T-helper 17 cell (primary cell): ENCODE measurements around the gene RPL6. TPM values are rescaled to one million over a fixed set of nuclear protein-coding genes. Genes with fewer than 3 reads are reported as not detected.
A peak's percentile ranks its signal among the peaks of the same experiment; 100 is the strongest.
"Not testable (repeated sequence)": the region's sequence is repeated elsewhere in the genome, so short reads cannot be mapped to it uniquely, and the experiment has no call there.

Experiments
- ATAC-seq: fragments of 150-1000 bp; cut with Tn5 transposase; 2 replicates; pipeline ENCODE4 v1.10.0; 2021; ENCODE audit warnings: mild to moderate bottlenecking, moderate library complexity
- DNase-seq, 3 donors: peaks; one replicate each; pipeline versions ENCODE4 v3.0.0 to v3.0.0-alpha.2; 2020 to 2021
- H3K9me3 ChIP-seq: one replicate; pipeline ENCODE4 v1.7.0; 2013; ENCODE audit warnings: low read length, mild to moderate bottlenecking; ENCODE audit not compliant: control insufficient read depth, poor library complexity, severe bottlenecking
- H3K27ac Mint-ChIP-seq: one replicate; pipeline ENCODE4 v1.8.0; 2022; ENCODE audit warnings: mild to moderate bottlenecking, moderate library complexity, mixed read lengths
- H3K27me3 Mint-ChIP-seq: one replicate; pipeline ENCODE4 v1.8.0; 2022; ENCODE audit warnings: mixed read lengths
- H3K36me3 Mint-ChIP-seq: one replicate; pipeline ENCODE4 v1.8.0; 2022; ENCODE audit warnings: low read depth, mixed read lengths
- H3K4me1 Mint-ChIP-seq: one replicate; pipeline ENCODE4 v1.8.0; 2022; ENCODE audit warnings: mild to moderate bottlenecking, mixed read lengths
- H3K4me3 Mint-ChIP-seq: one replicate; pipeline ENCODE4 v1.8.0; 2022; ENCODE audit warnings: mild to moderate bottlenecking, moderate library complexity, mixed read lengths
- total RNA-seq, 4 donors: library from RNA in 2 of 4; stranded (reverse) in 2 of 4; gene quantifications; one replicate each; pipeline ENCODE4 v1.2.3 and lab custom pipeline; 2022 to 2026

The RPL6 gene
- total RNA-seq, 2 donors from 2014 or later: 1,682 to 1,686 TPM

DNA sequence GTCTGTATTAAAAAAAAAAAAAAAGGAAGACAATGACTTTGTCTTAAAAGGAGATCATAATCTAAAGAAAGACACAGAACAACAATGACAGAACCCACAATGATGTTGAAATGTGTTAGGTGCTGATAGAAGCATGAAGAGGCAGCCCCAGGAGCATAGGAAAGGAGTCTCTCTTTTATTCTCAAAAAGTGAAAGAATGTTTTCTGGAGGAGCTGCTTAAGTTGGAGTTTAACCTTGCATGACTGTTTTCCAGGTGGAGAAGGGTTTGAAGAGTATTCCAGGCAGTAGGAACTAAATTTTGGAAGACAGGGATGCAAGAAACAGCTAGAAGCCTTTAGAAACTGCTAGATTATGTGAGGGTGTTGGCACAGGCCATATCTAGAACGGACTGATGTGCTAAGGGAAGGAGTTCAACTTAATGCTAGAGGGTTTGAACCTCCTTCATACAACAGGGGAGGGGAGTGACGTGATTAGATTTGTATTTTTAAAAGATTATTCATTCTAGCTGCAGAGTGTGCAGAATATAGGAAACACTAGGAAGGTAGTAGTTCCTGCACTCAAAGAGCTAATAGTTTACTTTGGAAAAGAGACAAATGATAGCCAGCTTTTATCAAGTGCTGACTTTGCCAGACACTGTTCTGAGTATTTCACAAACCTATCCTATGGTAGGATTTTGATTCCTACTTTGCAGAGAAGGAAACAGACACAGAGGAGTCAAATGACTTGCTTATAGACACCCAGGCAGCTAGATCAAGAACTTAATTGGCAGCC is 4.6 kb upstream of the RPL6 start:
- no peak for DNase-seq
- H3K36me3 Mint-ChIP-seq: peaks cover 5% of the 10 kb centered on the region
- no peak for ATAC-seq
- no peaks in the 10 kb centered on the region for H3K27me3 Mint-ChIP-seq
- no peak overlapping the region for H3K4me3 Mint-ChIP-seq
- H3K9me3 ChIP-seq: no peaks in the 10 kb centered on the region
- H3K27ac Mint-ChIP-seq: peak overlapping the region; percentile 82
- peaks cover 14% of the 10 kb centered on the region for H3K4me1 Mint-ChIP-seq

DNA sequence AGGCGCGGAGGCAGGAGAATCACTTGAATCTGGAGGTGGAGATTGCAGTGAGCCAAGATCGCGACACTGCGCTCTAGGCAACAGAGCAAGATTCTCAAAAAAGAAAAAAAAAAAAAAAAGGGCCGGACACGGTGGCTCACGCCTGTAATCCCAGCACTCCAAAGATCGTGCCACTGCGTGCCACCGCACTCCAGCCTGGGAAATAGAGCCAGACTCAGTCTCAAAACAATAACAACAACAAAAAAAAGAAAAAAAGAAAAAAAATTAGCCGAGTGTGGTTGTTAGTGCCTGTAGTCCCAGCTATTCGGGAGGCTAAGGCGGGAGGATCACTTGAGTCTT is 470 bp upstream of the RPL6 start:
- Mint-ChIP-seq H3K36me3 (peaks cover 2% of the 10 kb centered on the region), H3K27ac (peak overlapping the region; percentile 99), H3K4me1 (peaks cover 32% of the 10 kb centered on the region), H3K27me3 (no peaks in the 10 kb centered on the region), H3K4me3 (peak overlapping the region; percentile 99)
- no peaks in the 10 kb centered on the region for H3K9me3 ChIP-seq
- DNase-seq (no peak), ATAC-seq (no peak)

DNA sequence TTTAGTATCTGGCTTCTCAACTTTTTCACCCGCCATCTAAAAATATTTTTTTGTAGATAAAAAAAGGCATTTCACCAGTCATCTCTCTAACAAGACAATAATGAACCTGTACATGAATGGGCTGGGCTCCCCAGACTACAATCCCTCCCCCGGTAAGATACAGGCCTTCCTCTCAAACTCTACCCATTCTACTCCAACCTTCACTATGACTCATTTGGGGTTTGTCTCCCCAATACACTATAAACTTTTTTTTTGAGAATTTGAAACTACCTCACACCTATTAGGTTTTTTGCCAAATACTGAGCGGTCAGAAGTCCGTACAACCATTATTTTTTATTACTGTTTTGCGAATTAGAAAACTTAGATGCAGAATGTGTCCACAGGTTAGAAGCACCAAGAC is 784 bp downstream of the RPL6 start:
- peak overlapping the region; percentile 99 for H3K27ac Mint-ChIP-seq
- peak overlapping the region; percentile 99 for H3K4me3 Mint-ChIP-seq
- no peaks in the 10 kb centered on the region for H3K9me3 ChIP-seq
- H3K36me3 Mint-ChIP-seq: peaks cover 2% of the 10 kb centered on the region
- ATAC-seq: peak; percentile 65
- peaks cover 32% of the 10 kb centered on the region for H3K4me1 Mint-ChIP-seq
- DNase-seq: no peak
- no peaks in the 10 kb centered on the region for H3K27me3 Mint-ChIP-seq

DNA sequence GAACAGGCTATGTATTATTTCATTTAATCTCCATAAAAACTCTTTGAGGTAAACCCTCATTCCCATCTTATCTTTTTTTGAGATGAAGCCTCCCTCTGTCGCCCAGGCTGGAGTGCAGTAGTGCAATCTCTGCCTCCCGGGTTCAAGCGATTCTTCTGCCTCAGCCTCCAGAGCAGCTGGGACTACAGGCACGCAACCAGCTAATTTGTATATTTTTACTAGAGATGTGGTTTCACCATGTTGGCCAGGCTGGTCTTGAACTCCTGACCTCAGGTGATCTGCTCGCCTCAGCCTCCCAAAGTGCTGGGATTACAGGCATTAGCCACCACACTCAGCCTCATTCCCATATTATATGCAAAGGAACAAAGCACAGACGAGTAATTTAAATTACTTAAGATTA is 1.7 kb downstream of the RPL6 start:
- Mint-ChIP-seq H3K4me1 (peaks cover 32% of the 10 kb centered on the region), H3K4me3 (peak overlapping the region; percentile 99), H3K27ac (peak overlapping the region; percentile 99)
- H3K9me3 ChIP-seq, ATAC-seq, H3K36me3 Mint-ChIP-seq, DNase-seq, H3K27me3 Mint-ChIP-seq: not testable (repeated sequence)

DNA sequence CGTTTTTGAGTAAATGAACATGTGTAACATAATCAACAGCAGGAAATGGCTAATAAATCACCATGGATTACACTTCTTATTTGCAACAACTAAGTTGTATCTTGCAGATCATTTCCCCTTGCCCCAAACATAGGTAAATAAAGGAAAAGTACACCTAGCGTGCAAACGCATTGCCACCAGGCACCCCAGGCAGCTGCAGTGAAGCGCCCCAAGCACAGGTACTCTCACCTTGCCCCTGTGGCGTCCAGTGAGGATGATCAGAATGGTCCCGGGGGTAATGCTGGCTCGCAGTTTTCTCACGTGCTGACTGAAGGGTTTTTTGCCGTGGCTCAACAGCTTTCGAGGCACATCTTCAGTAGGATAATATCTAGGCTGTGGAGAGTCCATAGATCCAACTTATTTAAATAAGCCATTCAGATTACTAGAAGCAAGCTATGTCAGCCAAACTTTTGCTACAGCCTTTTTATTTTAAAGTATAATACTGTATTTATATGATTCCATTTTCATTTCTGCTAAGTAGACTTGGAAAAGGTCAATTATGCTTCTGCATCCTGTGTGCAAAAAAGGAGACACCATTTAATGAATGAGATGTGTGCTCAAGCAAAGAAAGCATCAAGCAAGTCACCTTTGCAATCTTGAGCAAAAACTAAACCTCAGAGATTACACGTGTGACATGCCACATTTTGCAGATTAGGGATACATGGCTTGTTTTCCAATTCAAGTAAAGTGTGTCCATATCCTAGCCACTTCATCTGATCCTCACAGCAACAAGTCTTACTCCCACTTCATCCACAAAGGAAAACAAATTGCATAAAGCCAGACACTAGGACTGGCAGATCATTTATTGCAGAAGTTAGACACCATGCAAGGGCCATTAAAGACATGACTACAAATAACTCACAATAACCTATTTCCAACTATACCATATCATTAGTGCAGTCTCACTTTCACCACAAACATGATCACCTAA is 2.6 kb downstream of the RPL6 start:
- Mint-ChIP-seq H3K27me3 (no peaks in the 10 kb centered on the region), H3K4me1 (peaks cover 32% of the 10 kb centered on the region), H3K4me3 (peak overlapping the region; percentile 99), H3K27ac (no peak overlapping the region), H3K36me3 (peaks cover 2% of the 10 kb centered on the region)
- no peaks in the 10 kb centered on the region for H3K9me3 ChIP-seq
- DNase-seq (no peak), ATAC-seq (no peak)

DNA sequence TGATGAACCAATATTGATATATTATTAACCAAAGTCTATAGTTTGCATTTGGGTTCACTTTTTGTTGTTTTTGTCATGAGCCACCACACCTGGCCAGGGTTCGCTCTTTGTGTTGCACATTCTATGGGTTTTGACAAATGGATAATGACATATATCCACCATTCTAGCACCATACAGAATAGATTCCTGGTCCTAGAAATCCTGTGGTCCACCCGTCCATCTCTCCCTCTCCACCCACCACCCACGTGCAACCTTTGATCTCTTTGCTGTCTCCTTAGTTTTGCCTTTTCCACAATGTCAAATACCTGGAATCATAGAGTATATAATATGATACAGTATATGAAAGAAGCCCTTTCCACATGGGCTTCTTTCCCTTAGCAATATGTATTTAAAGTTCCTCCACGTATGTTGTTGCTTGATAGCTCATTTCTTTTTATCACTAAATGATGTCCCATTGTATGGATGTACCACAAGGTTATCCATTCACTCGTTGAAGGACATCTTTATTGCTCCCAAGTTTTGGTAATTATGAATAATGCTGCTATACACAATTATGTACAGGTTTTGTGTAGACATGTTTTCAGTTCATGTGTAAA is 7.4 kb downstream of the RPL6 start:
- DNase-seq (no peak), ATAC-seq (no peak)
- H3K27me3 Mint-ChIP-seq: no peaks in the 10 kb centered on the region

DNA sequence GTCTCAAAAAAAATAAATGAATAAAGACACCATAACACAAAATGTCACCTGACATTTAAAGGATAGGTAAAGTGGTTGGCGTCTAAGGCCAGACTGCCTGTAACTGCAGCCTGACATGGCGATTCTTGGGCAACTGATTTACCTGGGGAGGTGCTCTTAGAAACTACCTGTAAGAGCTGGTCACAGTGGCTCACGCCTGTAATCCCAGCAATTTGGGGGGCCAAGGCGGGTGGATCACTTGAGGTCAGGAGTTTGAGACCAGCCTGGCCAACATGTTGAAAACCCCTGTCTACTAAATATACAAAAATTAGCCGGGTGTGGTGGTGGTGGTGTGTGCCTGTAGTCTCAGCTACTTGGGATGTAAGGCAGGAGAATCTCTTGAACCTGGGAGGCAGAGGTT is 8.4 kb downstream of the RPL6 start:
- H3K36me3 Mint-ChIP-seq: no peaks in the 10 kb centered on the region
- ATAC-seq: no peak
- no peaks in the 10 kb centered on the region for H3K27me3 Mint-ChIP-seq
- peaks cover 3% of the 10 kb centered on the region for H3K4me1 Mint-ChIP-seq
- no peaks in the 10 kb centered on the region for H3K9me3 ChIP-seq
- no peak overlapping the region for H3K27ac Mint-ChIP-seq
- no peak for DNase-seq
- no peak overlapping the region for H3K4me3 Mint-ChIP-seq

More for the DNA sequence above, 7.4 kb downstream of the RPL6 start:
- H3K9me3 ChIP-seq: no peaks in the 10 kb centered on the region
- Mint-ChIP-seq H3K4me1 (peaks cover 5% of the 10 kb centered on the region), H3K36me3 (no peaks in the 10 kb centered on the region), H3K4me3 (no peak overlapping the region), H3K27ac (no peak overlapping the region)

DNA sequence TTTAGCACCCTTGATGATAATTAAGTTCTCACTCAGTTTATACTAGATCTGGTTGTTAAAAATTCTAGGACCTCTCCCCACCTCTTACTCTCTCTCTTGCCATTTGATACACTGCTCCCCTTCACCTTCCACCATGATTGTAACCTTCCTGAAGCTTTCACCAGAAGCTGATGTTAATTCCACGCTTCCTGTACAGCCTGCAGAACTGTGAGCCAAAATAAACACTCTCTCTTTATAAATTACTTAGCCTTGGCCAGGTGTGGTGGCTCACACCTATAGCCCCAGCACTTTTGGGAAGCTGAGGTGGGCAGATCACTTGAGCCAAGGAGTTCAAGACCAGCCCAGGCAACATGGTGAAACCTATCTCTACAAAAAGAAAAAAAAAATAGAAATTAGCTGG is 16.1 kb downstream of the RPL6 start:
- H3K9me3 ChIP-seq: no peaks in the 10 kb centered on the region
- DNase-seq: no peak
- Mint-ChIP-seq H3K27me3 (peaks cover 4% of the 10 kb centered on the region), H3K27ac (no peak overlapping the region), H3K36me3 (peaks cover 4% of the 10 kb centered on the region), H3K4me1 (no peaks in the 10 kb centered on the region), H3K4me3 (no peak overlapping the region)
- no peak for ATAC-seq

DNA sequence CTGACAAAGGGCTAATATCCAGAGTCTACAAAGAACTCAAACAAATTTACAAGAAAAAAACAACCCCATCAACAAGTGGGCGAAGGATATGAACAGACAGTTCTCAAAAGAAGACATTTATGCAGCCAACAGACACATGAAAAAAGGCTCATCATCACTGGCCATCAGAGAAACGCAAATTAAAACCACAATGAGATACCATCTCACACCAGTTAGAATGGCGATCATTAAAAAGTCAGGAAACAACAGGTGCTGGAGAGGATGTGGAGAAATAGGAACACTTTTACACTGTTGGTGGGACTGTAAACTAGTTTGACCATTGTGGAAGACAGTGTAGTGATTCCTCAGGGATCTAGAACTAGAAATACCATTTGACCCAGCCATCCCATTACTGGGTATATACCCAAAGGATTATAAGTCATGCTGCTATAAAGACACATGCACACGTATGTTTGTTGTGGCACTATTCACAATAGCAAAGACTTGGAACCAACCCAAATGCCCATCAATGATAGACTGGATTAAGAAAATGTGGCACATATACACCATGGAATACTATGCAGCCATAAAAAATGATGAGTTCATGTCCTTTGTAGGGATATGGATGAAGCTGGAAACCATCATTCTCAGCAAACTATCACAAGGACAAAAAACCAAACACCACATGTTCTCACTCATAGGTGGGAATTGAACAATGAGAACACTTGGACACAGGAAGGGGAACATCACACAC is 19.3 kb downstream of the RPL6 start:
- DNase-seq, H3K9me3 ChIP-seq, H3K36me3 Mint-ChIP-seq, H3K27me3 Mint-ChIP-seq, H3K4me3 Mint-ChIP-seq, ATAC-seq, H3K4me1 Mint-ChIP-seq, H3K27ac Mint-ChIP-seq: not testable (repeated sequence)

DNA sequence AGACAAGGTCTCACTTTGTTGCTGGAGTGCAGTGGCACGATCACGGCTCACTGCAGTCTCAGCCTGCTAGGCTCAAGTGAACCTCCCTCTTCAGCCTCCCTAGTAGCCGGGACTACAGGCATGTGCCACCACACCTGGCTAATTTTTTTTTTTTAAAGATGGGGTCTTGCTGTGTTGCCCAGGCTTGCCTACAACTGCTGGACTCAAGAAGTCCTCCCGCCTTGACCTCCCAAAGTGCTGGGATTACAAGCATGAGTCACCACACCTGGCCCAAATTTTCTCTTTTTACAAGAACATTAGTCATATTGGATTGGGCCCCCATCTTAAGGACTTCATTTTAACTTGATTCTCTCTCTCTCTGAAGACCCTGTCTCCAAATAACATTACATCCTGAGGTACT is 20.2 kb downstream of the RPL6 start:
- H3K36me3 Mint-ChIP-seq: no peaks in the 10 kb centered on the region
- peaks cover 9% of the 10 kb centered on the region for H3K4me1 Mint-ChIP-seq
- H3K4me3 Mint-ChIP-seq: no peak overlapping the region
- DNase-seq: no peak
- no peaks in the 10 kb centered on the region for H3K9me3 ChIP-seq
- H3K27me3 Mint-ChIP-seq: peaks cover 8% of the 10 kb centered on the region
- H3K27ac Mint-ChIP-seq: no peak overlapping the region
- no peak for ATAC-seq

DNA sequence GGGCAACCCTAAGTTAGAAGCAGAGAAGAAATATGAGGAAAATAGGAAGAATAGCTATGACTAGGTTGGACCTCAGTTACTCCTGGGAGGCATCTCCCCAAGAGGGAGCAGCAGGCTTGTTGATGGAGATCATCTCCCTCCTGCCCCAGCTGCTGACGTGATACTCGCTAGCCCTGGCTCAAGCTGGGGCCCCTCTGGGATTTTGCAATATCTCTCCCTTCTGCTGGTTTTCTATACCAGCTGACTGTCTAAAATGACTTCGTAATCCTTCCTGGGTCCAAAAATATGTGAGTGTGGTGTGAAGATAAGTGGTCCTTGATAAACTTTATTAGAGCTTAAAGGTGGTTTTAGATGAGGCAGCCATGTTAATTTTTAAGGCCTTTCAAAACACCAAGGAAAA is 22.7 kb downstream of the RPL6 start:
- peaks cover 4% of the 10 kb centered on the region for H3K27me3 Mint-ChIP-seq
- H3K36me3 Mint-ChIP-seq: peaks cover 2% of the 10 kb centered on the region
- H3K4me1 Mint-ChIP-seq: peaks cover 9% of the 10 kb centered on the region
- no peak overlapping the region for H3K27ac Mint-ChIP-seq
- H3K9me3 ChIP-seq: no peaks in the 10 kb centered on the region
- H3K4me3 Mint-ChIP-seq: no peak overlapping the region
- DNase-seq: no peak
- ATAC-seq: no peak

DNA sequence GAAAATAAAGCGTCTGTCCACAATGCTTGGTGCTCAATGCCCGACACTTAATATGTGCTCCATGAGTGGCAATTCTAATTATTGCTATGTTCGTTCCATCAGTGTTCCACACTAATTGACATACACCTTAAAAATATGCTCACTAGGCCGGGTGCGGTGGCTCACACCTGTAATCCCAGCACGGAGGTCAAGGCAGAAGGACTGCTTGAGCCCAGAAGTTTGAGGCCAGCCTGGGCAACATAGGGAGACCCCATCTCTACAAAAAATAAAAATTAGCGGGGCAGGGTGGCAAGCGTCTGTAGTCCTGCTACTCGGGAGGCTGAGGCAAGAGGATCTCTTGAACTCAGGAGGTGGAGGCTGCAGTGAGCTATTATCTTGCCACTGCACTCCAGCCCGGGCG is 26.5 kb downstream of the RPL6 start:
- peak overlapping the region; percentile 79 for H3K27ac Mint-ChIP-seq

More for the DNA sequence above, 26.5 kb downstream of the RPL6 start:
- DNase-seq (no peak), ATAC-seq (no peak)
- Mint-ChIP-seq H3K36me3 (peaks cover 4% of the 10 kb centered on the region), H3K4me1 (peaks cover 19% of the 10 kb centered on the region), H3K4me3 (peak overlapping the region; percentile 95), H3K27me3 (peaks cover 4% of the 10 kb centered on the region)
- no peaks in the 10 kb centered on the region for H3K9me3 ChIP-seq
